ENCODE results near the gene ATP6V0A4. TPM values are rescaled to one million over a fixed set of nuclear protein-coding genes. Genes with fewer than 3 reads are reported as not detected.

The ATP6V0A4 gene
- total and polyA plus RNA-seq, 2 of the 13 experiments (the other 11 are each of a cell fraction or from before 2014, with no cell fraction given) = 0.24 to 0.25 TPM

GRCh38 chr7:138781004-138781403 lies 17.0 kb downstream of the ATP6V0A4 start (continued):
- TF ChIP-seq DBP (CRISPR knock-in tag; IDR thresholded peaks at IDR 0.05; ENCODE audit: not compliant biosample characterization) (no peak), ZNF205 (CRISPR knock-in tag; IDR thresholded peaks at IDR 0.05) (no peak), ATF7 (IDR thresholded peaks at IDR 0.05) (no peak), ATF7 (CRISPR knock-in tag; IDR thresholded peaks at IDR 0.05) (no peak), CREB3 (CRISPR knock-in tag; IDR thresholded peaks at IDR 0.05) (no peak), AHDC1 (CRISPR knock-in tag; IDR thresholded peaks at IDR 0.05; ENCODE audit: borderline replicate concordance) (no peak), TOE1 (CRISPR knock-in tag; IDR thresholded peaks at IDR 0.05) (no peak)

Data from HepG2 (cell line).